Spinal cord (tissue), 10 donors: Measurements from ENCODE around the gene ANAPC16. TPM values are rescaled to one million over a fixed set of nuclear protein-coding genes. Genes with fewer than 3 reads are reported as not detected.
"Not testable (repeated sequence)": the region's sequence is repeated elsewhere in the genome, so short reads cannot be mapped to it uniquely, and the experiment has no call there.

Source experiments
- DNase-seq, 6 donors: peaks; one replicate each; pipeline versions ENCODE4 v3.0.0 to v3.0.0-alpha.2; 2013 to 2015; ENCODE audit warnings: low spot score in 6 of 6, low read depth in 4 of 6
- H3K27ac ChIP-seq: one replicate; pipeline ENCODE4 v1.5.1; 2013; ENCODE audit warnings: low read depth, low read length, control low read depth
- H3K27me3 ChIP-seq: one replicate; pipeline ENCODE4 v1.6.1; 2013; ENCODE audit warnings: low read length; ENCODE audit not compliant: control insufficient read depth, insufficient read depth
- H3K36me3 ChIP-seq: one replicate; pipeline ENCODE4 v1.6.1; 2013; ENCODE audit warnings: low read length; ENCODE audit not compliant: control insufficient read depth, insufficient read depth
- H3K4me1 ChIP-seq: one replicate; pipeline ENCODE4 v1.6.1; 2013; ENCODE audit warnings: low read length; ENCODE audit not compliant: control insufficient read depth, insufficient read depth
- H3K4me3 ChIP-seq: one replicate; pipeline ENCODE4 v1.5.1; 2013; ENCODE audit warnings: low read depth, low read length, control low read depth
- H3K9me3 ChIP-seq: one replicate; pipeline ENCODE4 v1.6.1; 2013; ENCODE audit warnings: low read length; ENCODE audit not compliant: control insufficient read depth, insufficient read depth
- WGBS: methylation state at CpG from one replicate; pipeline ENCODE4 v1.1.5; 2013; ENCODE audit warnings: missing lambda C conversion rate; ENCODE audit not compliant: insufficient coverage; 5-methylcytosine and 5-hydroxymethylcytosine counted together
- polyA plus RNA-seq, 2 donors: library from polyadenylated mRNA; unstranded; fragments of 120-200 nt; gene quantifications; one replicate each; pipeline ENCODE4 v1.2.1, GENCODE V29; 2013; ENCODE audit not compliant: insufficient read length in 2 of 2
- total RNA-seq, 2 donors: library from RNA; depleted of rRNA in 1 of 2; stranded (reverse); fragments of 120-200 nt in 1 of 2; fragments of >200 nt in 1 of 2; gene quantifications; one replicate each; pipeline versions ENCODE4 v1.2.3 to v1.2.4, GENCODE V29; 2013 to 2014
- donor health status: healthy.

Gene ANAPC16
- total and polyA plus RNA-seq, 4 donors = 57.7 to 88.7 (median 76.5) TPM

GRCh38 chr10:72204724-72205123 lies 11.1 kb upstream of the ANAPC16 start:
- WGBS = 83% methylated on average over 1 of the region's 1 CpG
- H3K4me3 ChIP-seq = no peak overlapping the region
- no peak overlapping the region for H3K27ac ChIP-seq
- H3K4me1 ChIP-seq = no peaks in the 10 kb centered on the region
- H3K36me3 ChIP-seq = peaks cover 57% of the 10 kb centered on the region
- no peaks in the 10 kb centered on the region for H3K27me3 ChIP-seq
- no peak for DNase-seq
- no peaks in the 10 kb centered on the region for H3K9me3 ChIP-seq

DNA sequence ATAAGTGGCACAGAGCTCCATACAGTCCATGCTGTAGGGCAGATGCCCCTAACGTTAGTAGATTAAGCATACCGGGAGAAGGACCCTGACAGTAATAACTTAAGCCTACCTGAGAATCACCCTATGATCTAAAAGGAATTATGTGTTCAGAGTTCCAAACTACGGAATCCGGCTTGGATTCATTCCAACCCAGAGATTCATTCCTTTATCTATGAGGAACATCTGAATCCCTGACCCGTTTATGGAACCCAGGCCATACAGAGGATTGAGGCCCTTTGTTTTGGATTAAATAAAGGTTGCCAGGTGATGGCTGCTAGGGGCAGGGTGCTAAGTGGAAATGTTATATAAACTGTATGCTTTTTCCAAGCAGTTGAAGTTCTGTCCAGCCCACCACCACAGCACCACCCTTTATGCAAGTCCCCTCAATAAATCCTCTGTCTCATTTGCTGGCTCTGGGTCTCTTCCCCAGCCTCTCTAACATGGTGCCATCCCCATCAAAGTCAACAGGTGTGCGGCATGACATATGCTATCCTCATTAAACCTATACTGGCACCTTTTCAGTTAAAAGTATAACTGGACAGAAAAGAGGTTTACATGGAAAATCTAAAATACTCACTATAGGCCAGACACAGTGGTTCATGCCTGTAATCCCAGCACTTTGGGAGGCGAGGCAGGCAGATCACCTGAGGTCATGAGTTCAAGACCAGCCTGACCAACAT lies 9.1 kb upstream of the ANAPC16 start:
- DNase-seq = no peak
- Histone ChIP-seq H3K27me3 (no peaks in the 10 kb centered on the region), H3K4me1 (no peaks in the 10 kb centered on the region), H3K36me3 (peaks cover 56% of the 10 kb centered on the region), H3K27ac (no peak overlapping the region), H3K4me3 (no peak overlapping the region), H3K9me3 (no peaks in the 10 kb centered on the region)
- 100% methylated on average over 1 of the region's 7 CpGs for WGBS

- H3K4me3 ChIP-seq, H3K27me3 ChIP-seq, DNase-seq, H3K9me3 ChIP-seq, H3K4me1 ChIP-seq, H3K27ac ChIP-seq: not testable (repeated sequence)
- WGBS = 79% methylated on average over 1 of the region's 2 CpGs
- peaks cover 50% of the 10 kb centered on the region for H3K36me3 ChIP-seq
Measured at GRCh38 chr10:72208526-72208925, 7.3 kb upstream of the ANAPC16 start.

DNA sequence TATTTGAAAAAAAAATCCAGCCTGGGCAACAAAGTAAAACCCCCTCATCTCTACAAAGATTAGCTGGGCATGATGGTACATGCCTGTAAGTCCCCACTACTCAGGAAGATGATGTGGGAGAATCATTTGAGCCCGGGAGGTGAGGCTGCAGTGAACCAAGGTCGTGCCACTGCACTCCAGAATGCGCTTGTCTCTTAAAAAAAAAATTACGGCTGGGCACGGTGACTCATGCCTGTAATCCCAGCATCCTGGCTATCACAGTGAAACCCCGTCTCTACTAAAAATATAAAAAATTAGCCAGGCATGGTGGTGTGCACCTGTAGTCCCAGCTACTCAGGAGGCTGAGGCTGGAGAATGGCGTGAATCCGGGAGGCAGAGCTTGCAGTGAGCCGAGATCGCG lies 4.4 kb upstream of the ANAPC16 start:
- not testable (repeated sequence) for H3K27me3 ChIP-seq, H3K9me3 ChIP-seq, H3K4me3 ChIP-seq, H3K27ac ChIP-seq, DNase-seq
- peaks cover 16% of the 10 kb centered on the region for H3K4me1 ChIP-seq
- WGBS = 100% methylated on average over 1 of the region's 11 CpGs
- H3K36me3 ChIP-seq = peaks cover 43% of the 10 kb centered on the region

GRCh38 chr10:72211832-72212231 lies 4.0 kb upstream of the ANAPC16 start:
- not testable (repeated sequence) for H3K27me3 ChIP-seq, DNase-seq, H3K27ac ChIP-seq, H3K4me3 ChIP-seq, H3K9me3 ChIP-seq
- Histone ChIP-seq H3K36me3 (peaks cover 40% of the 10 kb centered on the region), H3K4me1 (peaks cover 18% of the 10 kb centered on the region)
- WGBS = 100% methylated on average over 1 of the region's 2 CpGs

GRCh38 chr10:72218325-72218724 lies 2.5 kb downstream of the ANAPC16 start:
- no peak for DNase-seq
- Histone ChIP-seq H3K4me1 (peaks cover 26% of the 10 kb centered on the region), H3K27ac (no peak overlapping the region), H3K27me3 (no peaks in the 10 kb centered on the region), H3K36me3 (peaks cover 12% of the 10 kb centered on the region), H3K4me3 (no peak overlapping the region), H3K9me3 (no peaks in the 10 kb centered on the region)
- WGBS = no CpG with 5 or more reads among the region's 1 CpG

DNA sequence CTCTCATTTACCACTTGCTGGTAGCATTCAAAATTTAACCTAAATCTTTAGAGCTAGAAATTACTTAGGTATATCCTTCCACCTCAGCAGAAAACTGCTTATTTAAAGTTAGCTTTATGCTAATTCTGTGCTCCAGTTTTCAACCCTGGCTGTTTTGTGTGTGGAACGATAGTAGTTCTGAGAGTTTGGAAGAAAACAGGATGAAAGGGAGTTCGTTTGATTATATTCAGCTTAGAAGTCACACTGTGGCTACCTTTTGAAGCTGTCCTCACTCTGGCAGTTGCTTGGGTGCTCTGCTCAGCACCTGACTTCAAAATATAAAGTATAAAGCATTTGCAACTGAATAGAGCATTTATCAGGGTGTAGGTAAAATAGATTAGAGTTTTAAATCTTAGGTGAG lies 2.9 kb downstream of the ANAPC16 start:
- Histone ChIP-seq H3K27ac (no peak overlapping the region), H3K9me3 (no peaks in the 10 kb centered on the region), H3K36me3 (peaks cover 12% of the 10 kb centered on the region), H3K4me1 (peaks cover 26% of the 10 kb centered on the region), H3K27me3 (no peaks in the 10 kb centered on the region), H3K4me3 (no peak overlapping the region)
- DNase-seq = peak in 1 of 6 donors; percentile 19
- WGBS = 60% methylated on average over 2 of the region's 2 CpGs

DNA sequence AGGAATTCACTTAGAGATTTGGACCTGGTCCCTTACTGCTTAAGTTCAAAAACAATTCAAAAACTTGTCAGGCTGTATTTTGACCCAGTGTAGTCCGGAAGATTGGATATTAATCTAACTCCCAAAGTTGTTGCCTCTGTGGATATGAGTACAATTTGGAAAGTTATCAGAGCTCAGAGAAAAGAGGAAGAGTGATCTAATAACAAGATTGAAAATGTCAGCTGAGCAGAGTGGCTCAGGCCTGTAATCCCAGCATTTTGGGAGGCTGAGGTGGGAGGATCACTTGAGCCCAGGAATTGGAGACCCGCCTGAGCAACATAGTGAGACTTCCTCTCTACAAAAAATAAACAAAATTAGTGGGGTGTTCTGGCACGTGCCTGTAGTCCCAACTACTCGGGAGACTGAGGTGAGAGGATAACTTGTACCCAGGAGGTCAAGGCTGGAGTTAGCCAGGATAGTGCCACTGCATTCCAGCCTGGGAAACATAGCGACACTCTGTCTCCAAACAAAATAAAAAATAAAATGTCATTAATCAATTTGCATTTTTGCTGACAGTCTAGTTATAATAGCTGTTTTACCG lies 3.5 kb downstream of the ANAPC16 start:
- no peak for DNase-seq
- Histone ChIP-seq H3K27me3 (no peaks in the 10 kb centered on the region), H3K4me1 (peaks cover 22% of the 10 kb centered on the region), H3K27ac (no peak overlapping the region), H3K36me3 (peaks cover 16% of the 10 kb centered on the region), H3K9me3 (no peaks in the 10 kb centered on the region), H3K4me3 (no peak overlapping the region)
- no CpG with 5 or more reads among the region's 6 CpGs for WGBS

DNA sequence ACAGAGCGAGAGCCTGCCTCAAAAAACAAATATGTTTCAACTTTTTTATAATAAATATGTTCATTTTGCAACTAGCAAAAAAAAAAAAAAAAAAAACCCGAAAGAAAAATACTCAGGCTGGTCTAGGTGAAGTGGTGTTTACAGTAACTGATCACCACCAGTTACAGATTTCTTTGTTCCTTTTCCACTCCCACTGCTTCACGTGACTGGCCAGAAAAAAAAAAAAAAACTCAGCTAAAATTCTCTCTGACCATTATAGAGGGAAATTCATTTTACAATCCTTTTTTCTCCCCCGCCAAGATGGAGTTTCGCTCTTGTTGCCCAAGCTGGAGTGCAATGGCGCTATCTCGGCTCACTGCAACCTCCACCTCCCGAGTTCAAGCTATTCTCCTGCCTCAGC lies 4.8 kb downstream of the ANAPC16 start:
- H3K27ac ChIP-seq = no peak overlapping the region

GRCh38 chr10:72221278-72221677 lies 5.5 kb downstream of the ANAPC16 start:
- no peaks in the 10 kb centered on the region for H3K27me3 ChIP-seq
- H3K36me3 ChIP-seq = peaks cover 19% of the 10 kb centered on the region
- DNase-seq = no peak
- H3K4me1 ChIP-seq = peaks cover 10% of the 10 kb centered on the region
- no peak overlapping the region for H3K27ac ChIP-seq
- no peak overlapping the region for H3K4me3 ChIP-seq
- H3K9me3 ChIP-seq = no peaks in the 10 kb centered on the region
- 100% methylated on average over 1 of the region's 1 CpG for WGBS

More for the DNA sequence above, 4.8 kb downstream of the ANAPC16 start:
- Histone ChIP-seq H3K36me3 (peaks cover 18% of the 10 kb centered on the region), H3K4me1 (peaks cover 10% of the 10 kb centered on the region), H3K27me3 (no peaks in the 10 kb centered on the region), H3K4me3 (no peak overlapping the region), H3K9me3 (no peaks in the 10 kb centered on the region)
- 85% methylated on average over 2 of the region's 8 CpGs for WGBS
- DNase-seq = no peak
